WTC11 (cell line): Measurements from ENCODE around the gene RWDD3. TPM values are rescaled to one million over a fixed set of nuclear protein-coding genes. Genes with fewer than 3 reads are reported as not detected.

ENCODE experiments used
- ATAC-seq: fragments of 200-7000 bp; cut with Tn5 transposase; 2 replicates; pipeline ENCODE4 v1.10.0; 2021; ENCODE audit warnings: mild to moderate bottlenecking, moderate library complexity
- CTCF ChIA-PET: fragments of 300-600 bp; sonication (Branson Sonifier 250); formaldehyde crosslinking; loops from one replicate; lab custom pipeline; 2021; ENCODE audit warnings: antibody characterized with exemption; lab: Charles Lee
- POLR2A ChIA-PET: fragments of 350-600 bp; sonication (Branson Sonifier 250); formaldehyde crosslinking; loops from one replicate; lab custom pipeline; 2021; ENCODE audit warnings: antibody characterized with exemption; lab: Charles Lee
- DNase-seq: peaks from one replicate; pipeline ENCODE4 v3.0.0; 2021; ENCODE audit warnings: low spot score
- H3K27ac Mint-ChIP-seq: 2 replicates; pipeline ENCODE4 v1.8.0; 2021; ENCODE audit warnings: mixed read lengths
- H3K27me3 Mint-ChIP-seq: 2 replicates; pipeline ENCODE4 v1.8.0; 2021; ENCODE audit warnings: low read depth, mild to moderate bottlenecking, moderate library complexity, mixed read lengths
- H3K36me3 Mint-ChIP-seq: 2 replicates; pipeline ENCODE4 v1.8.0; 2021; ENCODE audit warnings: mixed read lengths
- H3K4me1 Mint-ChIP-seq: 2 replicates; pipeline ENCODE4 v1.8.0; 2022; ENCODE audit warnings: mixed read lengths
- H3K4me3 Mint-ChIP-seq: 2 replicates; pipeline ENCODE4 v1.8.0; 2021; ENCODE audit warnings: mild to moderate bottlenecking, moderate library complexity, mixed read lengths
- H3K9me3 Mint-ChIP-seq: 2 replicates; pipeline ENCODE4 v1.8.0; 2021; ENCODE audit warnings: mixed read lengths
- ATF2 ChIP-seq: sonication (generic); formaldehyde crosslinking; IDR thresholded peaks from 2 replicates; pipeline ENCODE4 v1.8.1; 2022; ENCODE audit warnings: low read depth, missing genetic modification reagents, borderline replicate concordance
- ATF3 ChIP-seq: sonication (generic); formaldehyde crosslinking; conservative IDR thresholded peaks from 2 replicates; pipeline ENCODE4 v1.8.1; 2022; ENCODE audit warnings: mild to moderate bottlenecking, missing genetic modification reagents
- CBFB ChIP-seq: sonication (generic); formaldehyde crosslinking; IDR thresholded peaks from 2 replicates; pipeline ENCODE4 v1.8.1; 2022; ENCODE audit warnings: mild to moderate bottlenecking, low read depth, missing genetic modification reagents
- E2F5 ChIP-seq: sonication (generic); formaldehyde crosslinking; IDR thresholded peaks from 2 replicates; pipeline ENCODE4 v1.8.1; 2022; ENCODE audit warnings: mild to moderate bottlenecking, moderate library complexity, missing genetic modification reagents
- FOXP1 ChIP-seq: sonication (generic); formaldehyde crosslinking; IDR thresholded peaks from 2 replicates; pipeline ENCODE4 v1.8.0; 2022; ENCODE audit warnings: missing genetic modification reagents, mild to moderate bottlenecking, moderate library complexity, borderline replicate concordance
- GRHL2 ChIP-seq: fragments of 250-450 bp; sonication (Bioruptor Pico); IDR thresholded peaks from 2 replicates; pipeline ENCODE4 v1.8.0; 2022; ENCODE audit warnings: mild to moderate bottlenecking, moderate library complexity; ENCODE audit not compliant: insufficient replicate concordance, severe bottlenecking
- HMGXB4 ChIP-seq: sonication (generic); formaldehyde crosslinking; IDR thresholded peaks from 2 replicates; pipeline ENCODE4 v1.8.1; 2023; ENCODE audit warnings: mild to moderate bottlenecking, moderate library complexity, missing genetic modification reagents
- JAZF1 ChIP-seq: fragments of 250-450 bp; sonication (Bioruptor Pico); IDR thresholded peaks from 2 replicates; pipeline ENCODE4 v1.9.0; 2021; ENCODE audit warnings: moderate library complexity, mild to moderate bottlenecking, inconsistent platforms
- MLX ChIP-seq: sonication (generic); formaldehyde crosslinking; IDR thresholded peaks from 2 replicates; pipeline ENCODE4 v1.8.1; 2023; ENCODE audit warnings: mild to moderate bottlenecking, missing genetic modification reagents, moderate library complexity
- MXD4 ChIP-seq: fragments of 250-450 bp; sonication (Bioruptor Pico); IDR thresholded peaks from 2 replicates; pipeline ENCODE4 v1.8.0; 2021; ENCODE audit warnings: mild to moderate bottlenecking, moderate library complexity, borderline replicate concordance
- NFATC4 ChIP-seq: fragments of 250-450 bp; sonication (Bioruptor Pico); IDR thresholded peaks from 2 replicates; pipeline ENCODE4 v1.9.0; 2021; ENCODE audit warnings: mild to moderate bottlenecking
- NR2C2 ChIP-seq: sonication (generic); formaldehyde crosslinking; IDR thresholded peaks from 2 replicates; pipeline ENCODE4 v1.8.0; 2022; ENCODE audit warnings: mild to moderate bottlenecking, missing genetic modification reagents
- PRDM15 ChIP-seq: sonication (generic); formaldehyde crosslinking; IDR thresholded peaks from 2 replicates; pipeline ENCODE4 v1.8.0; 2022; ENCODE audit warnings: missing genetic modification reagents
- RELA ChIP-seq: sonication (generic); formaldehyde crosslinking; IDR thresholded peaks from 2 replicates; pipeline ENCODE4 v1.8.1; 2022; ENCODE audit warnings: missing genetic modification reagents, mild to moderate bottlenecking, borderline replicate concordance
- SMAD3 ChIP-seq: sonication (generic); formaldehyde crosslinking; IDR thresholded peaks from 2 replicates; pipeline ENCODE4 v1.8.0; 2022; ENCODE audit warnings: missing genetic modification reagents, mild to moderate bottlenecking, borderline replicate concordance
- SOX15 ChIP-seq: fragments of 250-450 bp; sonication (Bioruptor Pico); IDR thresholded peaks from 2 replicates; pipeline ENCODE4 v1.9.0; 2021; ENCODE audit warnings: mild to moderate bottlenecking
- TEAD1 ChIP-seq: sonication (generic); formaldehyde crosslinking; IDR thresholded peaks from 2 replicates; pipeline ENCODE4 v1.8.0; 2022; ENCODE audit warnings: mild to moderate bottlenecking, missing genetic modification reagents
- TP53 ChIP-seq: sonication (generic); formaldehyde crosslinking; IDR thresholded peaks from 2 replicates; pipeline ENCODE4 v1.8.1; 2023; ENCODE audit warnings: mild to moderate bottlenecking, missing genetic modification reagents
- USF1 ChIP-seq: sonication (generic); formaldehyde crosslinking; IDR thresholded peaks from 2 replicates; pipeline ENCODE4 v1.8.0; 2022; ENCODE audit warnings: mild to moderate bottlenecking, missing genetic modification reagents
- ZBTB21 ChIP-seq: sonication (generic); formaldehyde crosslinking; IDR thresholded peaks from 2 replicates; pipeline ENCODE4 v1.8.1; 2023; ENCODE audit warnings: mild to moderate bottlenecking, missing genetic modification reagents, borderline replicate concordance
- ZNF232 ChIP-seq: sonication (generic); formaldehyde crosslinking; IDR thresholded peaks from 2 replicates; pipeline ENCODE4 v1.8.0; 2022; ENCODE audit warnings: mild to moderate bottlenecking, missing genetic modification reagents
- ZNF263 ChIP-seq: sonication (generic); formaldehyde crosslinking; IDR thresholded peaks from 2 replicates; pipeline ENCODE4 v1.8.1; 2022; ENCODE audit warnings: low read depth, mild to moderate bottlenecking, moderate library complexity, missing genetic modification reagents
- ZNF317 ChIP-seq: sonication (generic); formaldehyde crosslinking; IDR thresholded peaks from 2 replicates; pipeline ENCODE4 v1.8.1; 2023; ENCODE audit warnings: low read depth, mild to moderate bottlenecking, moderate library complexity, missing genetic modification reagents, borderline replicate concordance
- ZNF416 ChIP-seq: fragments of 250-450 bp; sonication (Bioruptor Pico); IDR thresholded peaks from 2 replicates; pipeline ENCODE4 v1.9.0; 2021; ENCODE audit warnings: mild to moderate bottlenecking, inconsistent platforms
- total RNA-seq: library from RNA; stranded (reverse); gene quantifications from 3 replicates; pipeline ENCODE4 v1.2.3, GENCODE V29; 2021
- TF ChIP-seq, protein P1 (sequence below): sonication (generic); formaldehyde crosslinking; IDR thresholded peaks from 2 replicates; pipeline ENCODE4 v1.8.0; 2022; ENCODE audit warnings: mild to moderate bottlenecking, missing genetic modification reagents

Gene RWDD3
- total RNA-seq, 1 experiment from 2014 or later = 13.9 TPM

DNA sequence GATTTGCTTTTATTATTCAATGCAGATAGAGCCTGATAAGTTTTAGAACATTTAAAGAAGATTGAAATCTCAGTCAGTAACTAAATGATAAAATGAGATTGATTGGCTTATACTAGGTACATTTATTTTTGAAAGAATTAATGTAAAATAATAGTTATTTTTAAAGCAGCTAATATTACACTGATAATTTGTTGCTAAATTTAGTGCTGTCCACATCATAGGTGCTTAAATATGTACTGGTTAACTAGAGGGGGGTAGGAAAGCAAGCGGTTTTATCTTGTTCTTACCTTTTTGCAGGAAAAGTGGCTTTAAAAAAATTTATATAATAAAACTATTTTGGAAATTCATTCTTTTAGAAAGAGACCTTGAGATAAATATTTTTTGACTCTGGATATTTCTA, 40.4 kb upstream of the RWDD3 start:
- Mint-ChIP-seq H3K27me3 (no peaks in the 10 kb centered on the region), H3K4me1 (peaks cover 4% of the 10 kb centered on the region), H3K36me3 (no peaks in the 10 kb centered on the region), H3K27ac (no peak overlapping the region), H3K4me3 (no peak overlapping the region), H3K9me3 (peaks cover 4% of the 10 kb centered on the region; the same call in 1 of the 2 replicates)
- CTCF ChIA-PET = no interaction called here
- no peak for TF ChIP-seq GRHL2
- TF ChIP-seq, protein P1, sequence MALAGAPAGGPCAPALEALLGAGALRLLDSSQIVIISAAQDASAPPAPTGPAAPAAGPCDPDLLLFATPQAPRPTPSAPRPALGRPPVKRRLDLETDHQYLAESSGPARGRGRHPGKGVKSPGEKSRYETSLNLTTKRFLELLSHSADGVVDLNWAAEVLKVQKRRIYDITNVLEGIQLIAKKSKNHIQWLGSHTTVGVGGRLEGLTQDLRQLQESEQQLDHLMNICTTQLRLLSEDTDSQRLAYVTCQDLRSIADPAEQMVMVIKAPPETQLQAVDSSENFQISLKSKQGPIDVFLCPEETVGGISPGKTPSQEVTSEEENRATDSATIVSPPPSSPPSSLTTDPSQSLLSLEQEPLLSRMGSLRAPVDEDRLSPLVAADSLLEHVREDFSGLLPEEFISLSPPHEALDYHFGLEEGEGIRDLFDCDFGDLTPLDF = no peak
- no peak for TF ChIP-seq NFATC4 (CRISPR knock-in tag)
- TF ChIP-seq E2F5 (CRISPR knock-in tag) = no peak
- TF ChIP-seq JAZF1 = no peak
- TF ChIP-seq ZNF232 (CRISPR knock-in tag) = no peak
- TF ChIP-seq ZNF317 (CRISPR knock-in tag) = no peak
- no peak for TF ChIP-seq ZNF263 (CRISPR knock-in tag)
- no peak for TF ChIP-seq PRDM15
- TF ChIP-seq USF1 (CRISPR knock-in tag) = no peak
- TF ChIP-seq ATF3 (CRISPR knock-in tag) = no peak
- TF ChIP-seq TEAD1 = no peak
- TF ChIP-seq SMAD3 (CRISPR knock-in tag) = no peak
- TF ChIP-seq MXD4 (CRISPR knock-in tag) = no peak
- no peak for TF ChIP-seq MLX
- no peak for TF ChIP-seq ATF2
- no peak for TF ChIP-seq RELA (CRISPR knock-in tag)
- DNase-seq = no peak
- ATAC-seq = no peak
- POLR2A ChIA-PET = no interaction called here

DNA sequence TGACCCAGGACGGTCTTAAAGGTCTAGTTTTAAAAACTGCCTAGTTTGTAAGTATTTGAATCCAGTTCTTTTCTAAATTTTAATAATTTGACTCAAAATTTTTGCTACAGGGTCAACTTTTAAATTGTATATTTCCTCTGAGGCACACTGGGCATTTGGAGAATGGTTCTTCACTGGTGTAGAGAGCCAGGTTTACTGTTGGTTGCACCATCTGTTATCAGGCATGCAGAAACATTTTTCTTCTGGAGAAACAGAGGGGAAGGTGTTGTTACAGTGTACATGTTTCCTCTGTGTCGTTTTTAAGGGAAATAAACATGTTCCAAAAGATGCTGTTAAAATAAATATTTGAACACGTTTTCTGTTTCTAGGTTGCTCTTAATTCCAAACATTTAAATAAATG, 39.0 kb upstream of the RWDD3 start:
- no peaks in the 10 kb centered on the region for H3K9me3 Mint-ChIP-seq
- CTCF ChIA-PET = no interaction called here
- H3K27me3 Mint-ChIP-seq = no peaks in the 10 kb centered on the region
- H3K36me3 Mint-ChIP-seq = no peaks in the 10 kb centered on the region
- ATAC-seq (no peak), DNase-seq (no peak)
- H3K4me1 Mint-ChIP-seq = peaks cover 4% of the 10 kb centered on the region
- H3K27ac Mint-ChIP-seq = no peak overlapping the region
- H3K4me3 Mint-ChIP-seq = no peak overlapping the region
- POLR2A ChIA-PET = no interaction called here
- no peak for TF ChIP-seq ATF2
- TF ChIP-seq ZBTB21 = no peak
- TF ChIP-seq ZNF416 = no peak
- no peak for TF ChIP-seq CBFB (CRISPR knock-in tag)
- TF ChIP-seq NR2C2 (CRISPR knock-in tag) = no peak
- no peak for TF ChIP-seq RELA (CRISPR knock-in tag)
- no peak for TF ChIP-seq FOXP1 (CRISPR knock-in tag)
- no peak for TF ChIP-seq HMGXB4 (CRISPR knock-in tag)
- no peak for TF ChIP-seq SOX15 (CRISPR knock-in tag)
- no peak for TF ChIP-seq TP53 (CRISPR knock-in tag)
